ENCODE results near the gene LRRK1.

LRRK1 gene

GRCh38 chr15:101006931-101007691 is 88.0 kb downstream of the LRRK1 start:
- H3K4me1 ChIP-seq (ENCODE audit: low read length): peaks cover 19% of the 10 kb centered on the region
- H3K27me3 ChIP-seq (ENCODE audit: low read depth, low read length): no peaks in the 10 kb centered on the region
- no peak overlapping the region for H3K9ac ChIP-seq (ENCODE audit: low read length)
- no peaks in the 10 kb centered on the region for H3K79me2 ChIP-seq (ENCODE audit: low read length)
- H2AFZ ChIP-seq (ENCODE audit: low read depth, low read length): no peak overlapping the region
- H3K36me3 ChIP-seq (replicated peaks; ENCODE audit: low read depth, low read length): peaks cover 59% of the 10 kb centered on the region
- no peaks in the 10 kb centered on the region for H3K9me3 ChIP-seq (ENCODE audit: insufficient read depth, low read length)
- TF ChIP-seq EZH2phosphoT487 (IDR thresholded peaks at IDR 0.05; ENCODE audit: low read depth): no peak
- TF ChIP-seq CTCF (IDR thresholded peaks at IDR 0.05; ENCODE audit: low read depth, low read length): peak; percentile 95
- peaks cover 16% of the 10 kb centered on the region; the same call in 1 of the 2 replicates for H4K20me1 ChIP-seq (ENCODE audit: insufficient read depth, low read length)
- H3K4me3 ChIP-seq (ENCODE audit: low read length): 0 out of 2 replicates have a peak overlapping the region, but pooled peaks have one; percentile 80
- peak overlapping the region; percentile 71 for H3K4me2 ChIP-seq (ENCODE audit: low read length)
- H3K27ac ChIP-seq (ENCODE audit: low read length): no peak overlapping the region

- H3K27me3 ChIP-seq (ENCODE audit: low read depth, low read length): no peaks in the 10 kb centered on the region
- H3K27ac ChIP-seq (ENCODE audit: low read length): no peak overlapping the region
- peaks cover 53% of the 10 kb centered on the region for H3K36me3 ChIP-seq (replicated peaks; ENCODE audit: low read depth, low read length)
- H3K79me2 ChIP-seq (ENCODE audit: low read length): no peaks in the 10 kb centered on the region
- H3K4me2 ChIP-seq (ENCODE audit: low read length): peak overlapping the region; percentile 71
- H3K4me3 ChIP-seq (ENCODE audit: low read length): peak overlapping the region; percentile 80
- H3K4me1 ChIP-seq (ENCODE audit: low read length): peaks cover 19% of the 10 kb centered on the region
- H4K20me1 ChIP-seq (ENCODE audit: insufficient read depth, low read length): peaks cover 16% of the 10 kb centered on the region; the same call in 1 of the 2 replicates
- H2AFZ ChIP-seq (ENCODE audit: low read depth, low read length): peak overlapping the region; percentile 66; the same call in 1 of the 2 replicates
- H3K9ac ChIP-seq (ENCODE audit: low read length): peak overlapping the region; percentile 64
- H3K9me3 ChIP-seq (ENCODE audit: insufficient read depth, low read length): no peaks in the 10 kb centered on the region
- TF ChIP-seq CTCF (IDR thresholded peaks at IDR 0.05; ENCODE audit: low read depth, low read length) (peak; percentile 96), EZH2phosphoT487 (IDR thresholded peaks at IDR 0.05; ENCODE audit: low read depth) (no peak)
Measured at GRCh38 chr15:101008158-101009139, 89.3 kb downstream of the LRRK1 start.

- no peak overlapping the region for H2AFZ ChIP-seq (ENCODE audit: low read depth, low read length)
- no peak overlapping the region for H3K27ac ChIP-seq (ENCODE audit: low read length)
- H3K4me2 ChIP-seq (ENCODE audit: low read length): peak overlapping the region; percentile 71; the same call in 1 of the 2 replicates
- no peak overlapping the region for H3K4me3 ChIP-seq (ENCODE audit: low read length)
- H3K4me1 ChIP-seq (ENCODE audit: low read length): peaks cover 19% of the 10 kb centered on the region
- peaks cover 16% of the 10 kb centered on the region; the same call in 1 of the 2 replicates for H4K20me1 ChIP-seq (ENCODE audit: insufficient read depth, low read length)
- H3K27me3 ChIP-seq (ENCODE audit: low read depth, low read length): no peaks in the 10 kb centered on the region
- no peaks in the 10 kb centered on the region for H3K79me2 ChIP-seq (ENCODE audit: low read length)
- H3K9ac ChIP-seq (ENCODE audit: low read length): no peak overlapping the region
- H3K36me3 ChIP-seq (replicated peaks; ENCODE audit: low read depth, low read length): peaks cover 49% of the 10 kb centered on the region
- no peaks in the 10 kb centered on the region for H3K9me3 ChIP-seq (ENCODE audit: insufficient read depth, low read length)
- no peak for TF ChIP-seq CTCF (IDR thresholded peaks at IDR 0.05; ENCODE audit: low read depth, low read length)
Measured at GRCh38 chr15:101009176-101009575, 90.0 kb downstream of the LRRK1 start.

GRCh38 chr15:101010781-101011180 is 91.6 kb downstream of the LRRK1 start:
- no peak overlapping the region for H3K4me2 ChIP-seq (ENCODE audit: low read length)
- H3K79me2 ChIP-seq (ENCODE audit: low read length): no peaks in the 10 kb centered on the region
- H2AFZ ChIP-seq (ENCODE audit: low read depth, low read length): no peak overlapping the region
- H3K36me3 ChIP-seq (replicated peaks; ENCODE audit: low read depth, low read length): peaks cover 43% of the 10 kb centered on the region
- no peak overlapping the region for H3K4me3 ChIP-seq (ENCODE audit: low read length)
- peaks cover 19% of the 10 kb centered on the region; the same call in 1 of the 2 replicates for H4K20me1 ChIP-seq (ENCODE audit: insufficient read depth, low read length)
- no peak overlapping the region for H3K9ac ChIP-seq (ENCODE audit: low read length)
- no peaks in the 10 kb centered on the region for H3K27me3 ChIP-seq (ENCODE audit: low read depth, low read length)
- no peaks in the 10 kb centered on the region for H3K9me3 ChIP-seq (ENCODE audit: insufficient read depth, low read length)
- no peak overlapping the region for H3K27ac ChIP-seq (ENCODE audit: low read length)
- H3K4me1 ChIP-seq (ENCODE audit: low read length): peaks cover 19% of the 10 kb centered on the region
- TF ChIP-seq EZH2phosphoT487 (IDR thresholded peaks at IDR 0.05; ENCODE audit: low read depth) (no peak), CTCF (IDR thresholded peaks at IDR 0.05; ENCODE audit: low read depth, low read length) (no peak)

Data from OCI-LY3 (cell line).